GM12892 (cell line): ENCODE data around the gene TNS3.

Source experiments
- POLR2A ChIP-seq: IDR thresholded peaks from 2 replicates; pipeline ENCODE4 v1.6.1; 2011; ENCODE audit warnings: low read depth, low read length, control low read depth
- POLR2AphosphoS5 ChIP-seq: IDR thresholded peaks from 2 replicates; pipeline ENCODE4 v1.6.1; 2011; ENCODE audit warnings: low read depth, low read length, control low read depth

GRCh38 chr7:47497367-47498096 lies 84.4 kb downstream of the TNS3 start:
- TF ChIP-seq POLR2A (no peak), POLR2AphosphoS5 (no peak)
